ENCODE measurements around the gene PDCL3. TPM values are rescaled to one million over a fixed set of nuclear protein-coding genes. Genes with fewer than 3 reads are reported as not detected.

PDCL3 gene
- total RNA-seq, 2 donors from 2014 or later: 16.6 to 27.2 TPM

DNA sequence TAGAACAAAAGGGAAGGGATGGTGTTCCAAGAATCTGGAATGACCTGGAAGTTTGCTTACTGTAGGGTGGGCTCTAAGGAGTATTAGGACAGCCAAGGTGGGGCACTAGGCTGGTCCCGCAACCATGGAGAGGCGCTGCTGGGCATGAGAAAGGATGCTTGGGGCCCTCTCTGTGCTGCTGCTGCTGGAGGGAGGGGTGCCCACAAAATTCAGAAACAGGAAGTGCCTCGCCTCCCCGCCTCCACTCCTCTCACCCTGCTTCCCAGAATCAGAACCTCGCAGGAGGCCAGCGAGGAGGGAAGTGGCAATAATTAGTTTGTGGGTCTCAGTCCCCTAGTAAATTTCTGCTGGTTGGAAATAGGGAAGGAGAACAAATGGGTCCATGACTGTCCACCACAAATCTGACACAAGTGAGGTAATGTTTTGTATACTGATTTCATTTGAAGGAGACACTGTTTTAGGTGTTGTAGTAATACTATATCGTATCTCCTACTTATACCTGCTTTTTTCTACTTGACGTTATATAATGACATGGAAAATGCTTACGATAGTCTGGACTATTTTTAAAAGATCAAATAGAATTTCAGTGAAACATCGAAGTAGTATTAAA is 7.9 kb upstream of the PDCL3 start:
- no peak for DNase-seq (ENCODE audit: low spot score)
- H3K4me1 ChIP-seq (replicated peaks): no peaks in the 10 kb centered on the region
- intact Hi-C loops (cut with DNase I): loop anchor here (5.0 kb wide), 1 partner anchor 128 kb away; no protein-coding TSS in a partner anchor
- no peaks in the 10 kb centered on the region for H3K36me3 ChIP-seq
- WGBS: 89% methylated on average over 10 of the region's 10 CpGs
- no peak overlapping the region for H3K27ac ChIP-seq
- no peak overlapping the region for H3K4me3 ChIP-seq
- no peaks in the 10 kb centered on the region for H3K27me3 ChIP-seq (replicated peaks; ENCODE audit: insufficient read depth)
- TF ChIP-seq CTCF (IDR thresholded peaks at IDR 0.05) (no peak), POLR2AphosphoS5 (IDR thresholded peaks at IDR 0.05) (no peak), POLR2A (IDR thresholded peaks at IDR 0.05) (no peak)
- no peaks in the 10 kb centered on the region for H3K9me3 ChIP-seq

DNA sequence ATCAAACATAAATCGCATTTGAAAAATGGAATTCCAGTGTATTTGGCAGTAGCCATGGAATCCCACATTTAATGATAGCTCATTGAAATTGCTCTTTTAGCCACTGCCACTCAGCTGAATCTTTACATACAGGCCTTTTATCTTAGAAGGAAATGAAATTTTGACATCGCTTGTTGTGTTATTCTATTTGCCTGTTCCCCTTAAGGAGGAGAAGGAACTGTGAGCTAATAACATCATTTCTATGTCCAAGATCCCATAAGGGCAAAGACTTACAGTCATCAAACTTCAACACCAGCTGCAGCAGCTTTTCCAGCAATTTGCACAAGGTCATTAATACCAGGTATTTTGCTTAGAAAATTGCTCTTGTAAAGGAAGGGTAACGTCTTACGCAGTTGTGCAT is 6.0 kb upstream of the PDCL3 start:
- no peaks in the 10 kb centered on the region for H3K36me3 ChIP-seq
- H3K4me3 ChIP-seq: no peak overlapping the region
- 80% methylated on average over 4 of the region's 4 CpGs for WGBS
- H3K9me3 ChIP-seq: no peaks in the 10 kb centered on the region
- TF ChIP-seq CTCF (IDR thresholded peaks at IDR 0.05): no peak
- TF ChIP-seq POLR2AphosphoS5 (IDR thresholded peaks at IDR 0.05): no peak
- no peak for TF ChIP-seq POLR2A (IDR thresholded peaks at IDR 0.05)
- no peaks in the 10 kb centered on the region for H3K4me1 ChIP-seq (replicated peaks)
- no peaks in the 10 kb centered on the region for H3K27me3 ChIP-seq (replicated peaks; ENCODE audit: insufficient read depth)
- no peak for DNase-seq (ENCODE audit: low spot score)
- H3K27ac ChIP-seq: no peak overlapping the region
- intact Hi-C loops (cut with DNase I): loop anchor here (5.0 kb wide), 1 partner anchor 129 kb away; no protein-coding TSS in a partner anchor

GRCh38 chr2:100560216-100560830 is 2.5 kb upstream of the PDCL3 start:
- H3K36me3 ChIP-seq: no peaks in the 10 kb centered on the region
- no peaks in the 10 kb centered on the region for H3K9me3 ChIP-seq
- no peak overlapping the region for H3K27ac ChIP-seq
- intact Hi-C loops (cut with DNase I): no loop called here
- DNase-seq (ENCODE audit: low spot score): no peak
- H3K4me3 ChIP-seq: no peak overlapping the region
- WGBS: 94% methylated on average over 9 of the region's 9 CpGs
- no peaks in the 10 kb centered on the region for H3K27me3 ChIP-seq (replicated peaks; ENCODE audit: insufficient read depth)
- H3K4me1 ChIP-seq (replicated peaks): no peaks in the 10 kb centered on the region
- TF ChIP-seq POLR2AphosphoS5 (IDR thresholded peaks at IDR 0.05) (no peak), CTCF (IDR thresholded peaks at IDR 0.05) (no peak), POLR2A (IDR thresholded peaks at IDR 0.05) (no peak)

- Histone ChIP-seq H3K9me3 (no peaks in the 10 kb centered on the region), H3K4me3 (no peak overlapping the region), H3K27ac (no peak overlapping the region), H3K4me1 (replicated peaks) (no peaks in the 10 kb centered on the region), H3K27me3 (replicated peaks; ENCODE audit: insufficient read depth) (no peaks in the 10 kb centered on the region), H3K36me3 (no peaks in the 10 kb centered on the region)
- 95% methylated on average over 4 of the region's 4 CpGs for WGBS
- intact Hi-C loops (cut with DNase I): no loop called here
- no peak for DNase-seq (ENCODE audit: low spot score)
- TF ChIP-seq POLR2AphosphoS5 (IDR thresholded peaks at IDR 0.05) (no peak), POLR2A (IDR thresholded peaks at IDR 0.05) (no peak), CTCF (IDR thresholded peaks at IDR 0.05) (no peak)
Observed at GRCh38 chr2:100561191-100561590, 1.6 kb upstream of the PDCL3 start.

Measured in prostate gland (tissue), 2 donors.